ENCODE data around the gene KIAA0513.

DNA sequence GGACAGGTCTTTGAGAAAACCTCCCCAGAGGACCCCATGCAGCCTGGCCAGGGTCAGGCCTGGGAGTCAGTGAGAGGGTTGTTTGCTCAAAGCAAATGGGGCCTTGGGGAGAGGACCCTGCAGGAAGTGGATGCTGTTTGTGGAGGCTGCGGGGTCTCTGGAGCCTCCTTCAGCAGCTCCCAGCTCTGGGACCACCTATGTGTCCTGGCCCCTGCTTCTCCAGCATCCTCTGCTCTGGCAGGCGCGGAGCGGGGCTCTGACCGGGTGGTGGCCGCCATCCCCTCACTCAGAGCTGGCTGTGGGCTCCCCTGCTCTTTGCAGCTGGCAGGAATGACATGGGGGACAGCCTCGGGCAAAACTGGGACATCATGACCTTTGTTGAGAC lies 114.5 kb downstream of the KIAA0513 start:
- TF ChIP-seq, protein P1, sequence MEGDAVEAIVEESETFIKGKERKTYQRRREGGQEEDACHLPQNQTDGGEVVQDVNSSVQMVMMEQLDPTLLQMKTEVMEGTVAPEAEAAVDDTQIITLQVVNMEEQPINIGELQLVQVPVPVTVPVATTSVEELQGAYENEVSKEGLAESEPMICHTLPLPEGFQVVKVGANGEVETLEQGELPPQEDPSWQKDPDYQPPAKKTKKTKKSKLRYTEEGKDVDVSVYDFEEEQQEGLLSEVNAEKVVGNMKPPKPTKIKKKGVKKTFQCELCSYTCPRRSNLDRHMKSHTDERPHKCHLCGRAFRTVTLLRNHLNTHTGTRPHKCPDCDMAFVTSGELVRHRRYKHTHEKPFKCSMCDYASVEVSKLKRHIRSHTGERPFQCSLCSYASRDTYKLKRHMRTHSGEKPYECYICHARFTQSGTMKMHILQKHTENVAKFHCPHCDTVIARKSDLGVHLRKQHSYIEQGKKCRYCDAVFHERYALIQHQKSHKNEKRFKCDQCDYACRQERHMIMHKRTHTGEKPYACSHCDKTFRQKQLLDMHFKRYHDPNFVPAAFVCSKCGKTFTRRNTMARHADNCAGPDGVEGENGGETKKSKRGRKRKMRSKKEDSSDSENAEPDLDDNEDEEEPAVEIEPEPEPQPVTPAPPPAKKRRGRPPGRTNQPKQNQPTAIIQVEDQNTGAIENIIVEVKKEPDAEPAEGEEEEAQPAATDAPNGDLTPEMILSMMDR (IDR thresholded peaks at IDR 0.05; ENCODE audit: low read depth, low read length) = no peak
- TF ChIP-seq, protein P2, sequence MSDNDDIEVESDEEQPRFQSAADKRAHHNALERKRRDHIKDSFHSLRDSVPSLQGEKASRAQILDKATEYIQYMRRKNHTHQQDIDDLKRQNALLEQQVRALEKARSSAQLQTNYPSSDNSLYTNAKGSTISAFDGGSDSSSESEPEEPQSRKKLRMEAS (IDR thresholded peaks at IDR 0.05; ENCODE audit: low read depth, low read length) = no peak
- TF ChIP-seq POLR2A (IDR thresholded peaks at IDR 0.05; ENCODE audit: extremely low read depth, insufficient read length) = no peak
